Right lobe of liver (tissue), 4 donors: ENCODE measurements around the gene DRD1.

ENCODE experiments used
- POLR2A ChIP-seq: fragments of 450-650 bp; IDR thresholded peaks from one replicate; pipeline ENCODE4 v1.6.1; 2017; ENCODE audit warnings: antibody characterized with exemption, mild to moderate bottlenecking
- TF ChIP-seq, protein P1 (sequence below), 4 donors: fragments of 200-600 bp in 3 of 4; fragments of 450-650 bp in 1 of 4; IDR thresholded peaks; one replicate each; pipeline versions ENCODE4 v1.5.1 to v1.8.0; 2016 to 2022; ENCODE audit warnings: antibody characterized with exemption in 4 of 4, mild to moderate bottlenecking in 2 of 4
- donor health status: DM: no; HTN: no; CAD: no.
- donor health status: DM: no; HTN: no; CAD: no.
- donor health status: DM: no; HTN: yes; CAD: no.

DNA sequence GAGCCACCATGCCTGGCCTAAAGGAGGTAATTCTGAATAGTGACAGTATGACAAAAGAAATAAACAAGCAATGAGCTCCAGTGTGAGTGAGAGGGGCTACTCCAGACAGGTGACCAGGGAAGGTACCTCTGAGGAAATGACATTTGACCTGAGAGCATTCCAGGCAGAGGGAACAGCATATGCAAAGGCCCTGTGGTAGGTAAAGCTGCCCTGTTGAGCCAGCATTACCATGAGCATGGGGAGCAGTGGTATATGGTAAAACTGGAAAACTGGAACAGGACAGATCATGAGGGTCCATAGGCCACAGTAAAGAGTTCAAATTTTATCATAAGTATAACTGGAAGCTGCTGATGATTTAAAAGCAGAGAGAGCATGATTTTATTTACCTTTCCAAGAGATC, 28.4 kb upstream of the DRD1 start:
- TF ChIP-seq, protein P1, sequence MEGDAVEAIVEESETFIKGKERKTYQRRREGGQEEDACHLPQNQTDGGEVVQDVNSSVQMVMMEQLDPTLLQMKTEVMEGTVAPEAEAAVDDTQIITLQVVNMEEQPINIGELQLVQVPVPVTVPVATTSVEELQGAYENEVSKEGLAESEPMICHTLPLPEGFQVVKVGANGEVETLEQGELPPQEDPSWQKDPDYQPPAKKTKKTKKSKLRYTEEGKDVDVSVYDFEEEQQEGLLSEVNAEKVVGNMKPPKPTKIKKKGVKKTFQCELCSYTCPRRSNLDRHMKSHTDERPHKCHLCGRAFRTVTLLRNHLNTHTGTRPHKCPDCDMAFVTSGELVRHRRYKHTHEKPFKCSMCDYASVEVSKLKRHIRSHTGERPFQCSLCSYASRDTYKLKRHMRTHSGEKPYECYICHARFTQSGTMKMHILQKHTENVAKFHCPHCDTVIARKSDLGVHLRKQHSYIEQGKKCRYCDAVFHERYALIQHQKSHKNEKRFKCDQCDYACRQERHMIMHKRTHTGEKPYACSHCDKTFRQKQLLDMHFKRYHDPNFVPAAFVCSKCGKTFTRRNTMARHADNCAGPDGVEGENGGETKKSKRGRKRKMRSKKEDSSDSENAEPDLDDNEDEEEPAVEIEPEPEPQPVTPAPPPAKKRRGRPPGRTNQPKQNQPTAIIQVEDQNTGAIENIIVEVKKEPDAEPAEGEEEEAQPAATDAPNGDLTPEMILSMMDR (IDR thresholded peaks at IDR 0.05), result no peak
- TF ChIP-seq POLR2A, result no peak
